ENCODE data around the gene NELFB. TPM values are rescaled to one million over a fixed set of nuclear protein-coding genes. Genes with fewer than 3 reads are reported as not detected.

Gene NELFB
- total and polyA plus RNA-seq, 9 of the 15 experiments (the other 6 are each of a cell fraction or from before 2014, with no cell fraction given), result 0.24 to 84.0 (median 29.7) TPM

- TF ChIP-seq, protein P1, sequence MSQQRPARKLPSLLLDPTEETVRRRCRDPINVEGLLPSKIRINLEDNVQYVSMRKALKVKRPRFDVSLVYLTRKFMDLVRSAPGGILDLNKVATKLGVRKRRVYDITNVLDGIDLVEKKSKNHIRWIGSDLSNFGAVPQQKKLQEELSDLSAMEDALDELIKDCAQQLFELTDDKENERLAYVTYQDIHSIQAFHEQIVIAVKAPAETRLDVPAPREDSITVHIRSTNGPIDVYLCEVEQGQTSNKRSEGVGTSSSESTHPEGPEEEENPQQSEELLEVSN (IDR thresholded peaks at IDR 0.05; ENCODE audit: borderline replicate concordance in 1 of 2, extremely low read depth in 1 of 2, insufficient read depth in 1 of 2, insufficient read length in 1 of 2, low read depth in 1 of 2, low read length in 1 of 2, poor library complexity in 1 of 2, severe bottlenecking in 1 of 2), result peak in 1 of 2 experiments; percentile 13
- no peak for TF ChIP-seq POLR3G (IDR thresholded peaks at IDR 0.05; ENCODE audit: extremely low read depth, insufficient read length, insufficient replicate concordance)
- TF ChIP-seq RBM39 (optimal IDR thresholded peaks at IDR 0.05; ENCODE audit: low read depth, low read length), result no peak
- no peak for TF ChIP-seq KAT2B (IDR thresholded peaks at IDR 0.05; ENCODE audit: low read depth, low read length)
- no peak for TF ChIP-seq LARP7 (IDR thresholded peaks at IDR 0.05)
- no peak for TF ChIP-seq BMI1 (IDR thresholded peaks at IDR 0.05; ENCODE audit: low read length)
- TF ChIP-seq NRF1 (conservative IDR thresholded peaks at IDR 0.05 in 1 of 2, IDR thresholded peaks at IDR 0.05 in 1 of 2), result no peak
- peak; percentile 15; the same call in 1 of the 2 replicates for TF ChIP-seq ZBTB1 (CRISPR knock-in tag; IDR thresholded peaks at IDR 0.05; ENCODE audit: borderline replicate concordance, low read depth)
- no peak for TF ChIP-seq NR2C2 (CRISPR knock-in tag; IDR thresholded peaks at IDR 0.05)
- TF ChIP-seq NR2C2 (tag; IDR thresholded peaks at IDR 0.05), result no peak
- no peak for TF ChIP-seq KDM5B (IDR thresholded peaks at IDR 0.05; ENCODE audit: insufficient replicate concordance, low read depth, low read length)
- TF ChIP-seq, protein P2, sequence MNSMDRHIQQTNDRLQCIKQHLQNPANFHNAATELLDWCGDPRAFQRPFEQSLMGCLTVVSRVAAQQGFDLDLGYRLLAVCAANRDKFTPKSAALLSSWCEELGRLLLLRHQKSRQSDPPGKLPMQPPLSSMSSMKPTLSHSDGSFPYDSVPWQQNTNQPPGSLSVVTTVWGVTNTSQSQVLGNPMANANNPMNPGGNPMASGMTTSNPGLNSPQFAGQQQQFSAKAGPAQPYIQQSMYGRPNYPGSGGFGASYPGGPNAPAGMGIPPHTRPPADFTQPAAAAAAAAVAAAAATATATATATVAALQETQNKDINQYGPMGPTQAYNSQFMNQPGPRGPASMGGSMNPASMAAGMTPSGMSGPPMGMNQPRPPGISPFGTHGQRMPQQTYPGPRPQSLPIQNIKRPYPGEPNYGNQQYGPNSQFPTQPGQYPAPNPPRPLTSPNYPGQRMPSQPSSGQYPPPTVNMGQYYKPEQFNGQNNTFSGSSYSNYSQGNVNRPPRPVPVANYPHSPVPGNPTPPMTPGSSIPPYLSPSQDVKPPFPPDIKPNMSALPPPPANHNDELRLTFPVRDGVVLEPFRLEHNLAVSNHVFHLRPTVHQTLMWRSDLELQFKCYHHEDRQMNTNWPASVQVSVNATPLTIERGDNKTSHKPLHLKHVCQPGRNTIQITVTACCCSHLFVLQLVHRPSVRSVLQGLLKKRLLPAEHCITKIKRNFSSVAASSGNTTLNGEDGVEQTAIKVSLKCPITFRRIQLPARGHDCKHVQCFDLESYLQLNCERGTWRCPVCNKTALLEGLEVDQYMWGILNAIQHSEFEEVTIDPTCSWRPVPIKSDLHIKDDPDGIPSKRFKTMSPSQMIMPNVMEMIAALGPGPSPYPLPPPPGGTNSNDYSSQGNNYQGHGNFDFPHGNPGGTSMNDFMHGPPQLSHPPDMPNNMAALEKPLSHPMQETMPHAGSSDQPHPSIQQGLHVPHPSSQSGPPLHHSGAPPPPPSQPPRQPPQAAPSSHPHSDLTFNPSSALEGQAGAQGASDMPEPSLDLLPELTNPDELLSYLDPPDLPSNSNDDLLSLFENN (IDR thresholded peaks at IDR 0.05; ENCODE audit: low read depth in 2 of 2, low read length in 2 of 2), result no peak
- TF ChIP-seq, protein P3, sequence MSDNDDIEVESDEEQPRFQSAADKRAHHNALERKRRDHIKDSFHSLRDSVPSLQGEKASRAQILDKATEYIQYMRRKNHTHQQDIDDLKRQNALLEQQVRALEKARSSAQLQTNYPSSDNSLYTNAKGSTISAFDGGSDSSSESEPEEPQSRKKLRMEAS (CRISPR knock-in tag; IDR thresholded peaks at IDR 0.05), result peak; percentile 49
- TF ChIP-seq EP300 (IDR thresholded peaks at IDR 0.05; ENCODE audit: low read length), result no peak
- TF ChIP-seq E2F3 (CRISPR knock-in tag; IDR thresholded peaks at IDR 0.05), result no peak
- TF ChIP-seq MYBL2 (IDR thresholded peaks at IDR 0.05; ENCODE audit: low read depth), result no peak
- TF ChIP-seq MYBL2 (CRISPR knock-in tag; IDR thresholded peaks at IDR 0.05; ENCODE audit: borderline replicate concordance), result no peak
- TF ChIP-seq ZBTB33 (CRISPR knock-in tag; IDR thresholded peaks at IDR 0.05), result peak; percentile 99
- TF ChIP-seq ZKSCAN3 (CRISPR knock-in tag; IDR thresholded peaks at IDR 0.05), result no peak
- TF ChIP-seq POLR2AphosphoS5 (IDR thresholded peaks at IDR 0.05; ENCODE audit: control insufficient read depth, insufficient read depth, low read depth, low read length), result no peak
- no peak for TF ChIP-seq COPS2 (conservative IDR thresholded peaks at IDR 0.05)
These were observed 39.6 kb downstream of the NELFB start (continued) for GRCh38 chr9:137294681-137295237.
